Umbilical cord (tissue), 2 donors: ENCODE results near the gene DNAJC7. TPM values are rescaled to one million over a fixed set of nuclear protein-coding genes. Genes with fewer than 3 reads are reported as not detected.

ENCODE experiments used
- DNase-seq: peaks from one replicate; pipeline ENCODE4 v3.0.0-alpha.2; 2015; ENCODE audit warnings: low spot score
- total RNA-seq: library from RNA; depleted of rRNA; stranded (reverse); fragments of >200 nt; gene quantifications from one replicate; pipeline ENCODE4 v1.2.3, GENCODE V29; 2014; ENCODE audit warnings: low replicate concordance; ENCODE audit not compliant: insufficient read depth

Gene DNAJC7
- 60.9 TPM for total RNA-seq

- DNase-seq: peak; percentile 95
Measured at GRCh38 chr17:42016941-42017865, at the start of gene DNAJC7. Gene DNAJC7 (minus strand): TSS chr17:42017439. CDS start chr17:42017416, 23 bp downstream.

- DNase-seq: no peak
Measured at GRCh38 chr17:42065201-42065600, 48.0 kb upstream of the DNAJC7 start.

- no peak for DNase-seq
Measured at GRCh38 chr17:42062681-42063080, 45.4 kb upstream of the DNAJC7 start.

- DNase-seq: no peak
Measured at GRCh38 chr17:42061646-42062487, 44.6 kb upstream of the DNAJC7 start.

GRCh38 chr17:42060231-42060630, 43.0 kb upstream of the DNAJC7 start:
- DNase-seq: no peak

- no peak for DNase-seq
Measured at GRCh38 chr17:42059815-42060214, 42.6 kb upstream of the DNAJC7 start.

- no peak for DNase-seq
Measured at GRCh38 chr17:42058063-42058462, 40.8 kb upstream of the DNAJC7 start.

- no peak for DNase-seq
Measured at GRCh38 chr17:42056635-42057034, 39.4 kb upstream of the DNAJC7 start.

GRCh38 chr17:42055496-42055895, 38.3 kb upstream of the DNAJC7 start:
- no peak for DNase-seq

- no peak for DNase-seq
Measured at GRCh38 chr17:42055027-42055426, 37.8 kb upstream of the DNAJC7 start.

- DNase-seq: no peak
Measured at GRCh38 chr17:42053731-42054500, 36.7 kb upstream of the DNAJC7 start.

- no peak for DNase-seq
Measured at GRCh38 chr17:42052346-42052877, 35.2 kb upstream of the DNAJC7 start.

- no peak for DNase-seq
Measured at GRCh38 chr17:42051645-42052044, 34.4 kb upstream of the DNAJC7 start.

GRCh38 chr17:42051013-42051400, 33.8 kb upstream of the DNAJC7 start:
- no peak for DNase-seq

GRCh38 chr17:42050393-42051012, 33.3 kb upstream of the DNAJC7 start, which contains the start of gene C17orf113:
Gene C17orf113 (minus strand): TSS chr17:42050601. CDS start chr17:42043376, 7,225 bp downstream.
- DNase-seq: peak; percentile 54

- no peak for DNase-seq
Measured at GRCh38 chr17:42049834-42050392, 32.7 kb upstream of the DNAJC7 start.

- DNase-seq: no peak
Measured at GRCh38 chr17:42047343-42047742, 30.1 kb upstream of the DNAJC7 start.

- no peak for DNase-seq
Measured at GRCh38 chr17:42045719-42046118, 28.5 kb upstream of the DNAJC7 start.

GRCh38 chr17:42042598-42043319, 25.5 kb upstream of the DNAJC7 start:
- DNase-seq: no peak

- no peak for DNase-seq
Measured at GRCh38 chr17:42041619-42042018, 24.4 kb upstream of the DNAJC7 start.
